SK-N-DZ (cell line): ENCODE measurements around the gene CCT3.

ENCODE experiments used
- DNase-seq: peaks from one replicate; pipeline ENCODE4 v3.0.0-alpha.2; 2015; ENCODE audit warnings: low spot score

CCT3 gene

GRCh38 chr1:156282479-156283222 is 55.4 kb downstream of the CCT3 start, which contains the start of gene SMG5:
TSS of gene SMG5 (minus strand) at chr1:156282825. CDS start at chr1:156282680, 145 bp downstream.
- DNase-seq = peak; percentile 99

DNA sequence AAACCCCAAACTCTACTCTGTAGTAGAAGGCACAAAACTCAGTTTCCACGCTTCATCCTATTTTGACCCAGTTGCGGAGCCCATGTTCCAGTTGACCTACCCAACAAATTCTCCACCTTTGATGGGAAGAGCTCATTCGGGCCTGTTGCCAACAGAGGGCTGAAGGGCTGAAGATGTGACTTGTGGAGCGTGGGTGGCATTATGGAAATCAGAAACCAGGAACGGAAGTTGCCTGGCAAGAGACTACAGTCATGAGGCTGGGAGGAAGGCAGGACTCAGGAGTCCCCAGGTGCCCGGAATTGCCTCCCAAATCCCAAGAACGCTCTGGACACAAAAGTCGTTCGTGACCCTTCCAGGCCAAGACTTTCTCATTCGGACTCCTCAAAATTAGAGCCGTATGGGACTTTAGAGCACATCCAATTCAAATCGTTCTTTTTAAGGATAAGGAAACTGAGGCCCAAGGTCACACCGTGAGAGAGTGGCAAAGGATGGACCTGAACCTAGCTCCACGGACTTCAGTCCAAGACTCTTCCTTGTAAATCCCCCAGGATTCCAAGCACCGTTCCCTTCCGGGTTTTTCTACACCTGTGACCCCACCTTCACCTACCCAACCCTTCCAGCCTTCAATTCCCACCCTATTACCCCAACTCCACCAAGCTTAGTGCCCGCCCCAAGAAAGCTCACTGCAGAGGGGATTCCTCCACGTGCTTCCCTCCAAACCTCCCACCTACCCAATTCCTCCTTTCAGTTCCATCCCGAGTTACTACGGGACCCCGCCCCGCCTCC is 56.2 kb downstream of the CCT3 start:
- DNase-seq = peak; percentile 47

DNA sequence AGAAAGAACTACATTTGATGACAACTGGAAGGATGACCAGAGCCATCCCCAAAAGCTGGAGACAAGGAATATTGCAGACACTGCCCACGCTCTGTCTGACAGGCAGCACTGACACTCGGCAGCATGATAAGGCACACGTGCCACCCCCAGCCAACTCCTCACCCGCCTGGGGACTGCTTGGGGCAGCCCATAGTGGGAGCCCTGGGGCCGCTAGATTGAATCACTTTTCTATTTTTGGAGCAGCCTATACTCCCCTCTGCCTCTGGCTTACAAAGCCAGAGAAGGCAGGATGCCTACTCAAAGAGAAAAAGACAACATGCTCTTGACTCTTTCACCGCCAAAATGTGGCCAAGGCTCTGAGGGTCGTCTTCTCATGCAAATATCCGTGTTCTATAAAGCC is 56.8 kb downstream of the CCT3 start:
- DNase-seq = no peak

DNA sequence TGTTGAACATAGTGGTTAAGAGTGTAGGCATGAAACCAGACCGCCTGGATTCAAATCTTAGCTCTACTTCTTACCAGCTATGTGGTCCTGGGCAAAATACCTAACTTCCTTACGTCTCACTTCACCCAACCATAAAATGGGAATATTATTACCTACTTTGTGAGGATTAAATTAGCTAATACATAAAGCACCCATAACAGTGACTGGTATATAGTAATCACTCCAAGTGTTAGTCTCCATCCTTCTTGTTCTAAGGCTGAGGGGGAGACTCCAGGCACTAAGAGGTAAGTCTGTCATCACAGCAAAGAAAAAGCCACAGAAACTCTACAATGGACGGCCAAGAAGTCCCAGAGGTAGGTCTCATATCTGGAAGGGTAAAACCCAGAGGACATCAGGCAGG is 58.3 kb downstream of the CCT3 start:
- no peak for DNase-seq

DNA sequence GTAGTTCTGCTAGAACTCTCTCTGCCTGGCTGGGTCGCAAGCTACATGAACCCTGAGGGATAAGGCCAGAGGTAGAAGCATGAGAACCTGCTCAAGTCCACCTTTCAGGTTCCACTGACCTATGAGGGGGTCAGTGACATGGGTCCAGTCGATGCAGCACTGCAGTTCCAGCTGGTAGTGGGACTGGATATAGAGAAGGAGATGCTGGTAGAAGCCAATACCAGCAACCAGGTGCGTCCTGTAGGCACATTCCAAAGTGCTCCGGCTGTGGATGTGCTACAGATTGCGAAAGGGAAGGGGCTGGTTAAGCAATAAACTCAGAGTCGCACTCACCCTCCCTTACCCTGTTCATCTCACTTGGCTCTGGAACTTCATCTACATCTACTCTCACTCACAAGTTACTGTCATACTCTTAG is 61.1 kb downstream of the CCT3 start:
- no peak for DNase-seq

DNA sequence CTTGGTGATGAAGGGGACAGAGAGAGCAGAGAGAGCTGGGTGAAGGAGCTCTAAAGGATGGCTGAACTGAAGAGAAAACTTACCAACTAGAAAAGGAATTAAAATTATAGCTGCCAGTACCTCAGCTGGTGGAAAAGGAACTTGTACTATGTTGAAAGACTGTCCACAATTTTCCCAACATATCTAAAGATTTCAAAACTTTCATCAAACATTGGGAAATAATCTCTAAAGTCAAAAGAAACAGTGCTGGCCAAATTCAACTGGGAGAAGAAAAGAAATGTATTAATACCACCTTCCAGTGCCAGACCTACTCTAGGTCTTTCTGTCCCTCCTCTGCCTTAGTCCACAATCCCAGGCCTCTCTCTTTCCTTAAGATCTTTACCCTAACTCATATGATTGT is 61.6 kb downstream of the CCT3 start:
- no peak for DNase-seq

GRCh38 chr1:156270314-156270713 is 67.8 kb downstream of the CCT3 start:
- DNase-seq = no peak

GRCh38 chr1:156268336-156268735 is 69.8 kb downstream of the CCT3 start:
- no peak for DNase-seq

- DNase-seq = no peak
Measured at GRCh38 chr1:156266051-156266450, 72.0 kb downstream of the CCT3 start.

GRCh38 chr1:156263288-156263655 is 74.8 kb downstream of the CCT3 start:
- DNase-seq = no peak

DNA sequence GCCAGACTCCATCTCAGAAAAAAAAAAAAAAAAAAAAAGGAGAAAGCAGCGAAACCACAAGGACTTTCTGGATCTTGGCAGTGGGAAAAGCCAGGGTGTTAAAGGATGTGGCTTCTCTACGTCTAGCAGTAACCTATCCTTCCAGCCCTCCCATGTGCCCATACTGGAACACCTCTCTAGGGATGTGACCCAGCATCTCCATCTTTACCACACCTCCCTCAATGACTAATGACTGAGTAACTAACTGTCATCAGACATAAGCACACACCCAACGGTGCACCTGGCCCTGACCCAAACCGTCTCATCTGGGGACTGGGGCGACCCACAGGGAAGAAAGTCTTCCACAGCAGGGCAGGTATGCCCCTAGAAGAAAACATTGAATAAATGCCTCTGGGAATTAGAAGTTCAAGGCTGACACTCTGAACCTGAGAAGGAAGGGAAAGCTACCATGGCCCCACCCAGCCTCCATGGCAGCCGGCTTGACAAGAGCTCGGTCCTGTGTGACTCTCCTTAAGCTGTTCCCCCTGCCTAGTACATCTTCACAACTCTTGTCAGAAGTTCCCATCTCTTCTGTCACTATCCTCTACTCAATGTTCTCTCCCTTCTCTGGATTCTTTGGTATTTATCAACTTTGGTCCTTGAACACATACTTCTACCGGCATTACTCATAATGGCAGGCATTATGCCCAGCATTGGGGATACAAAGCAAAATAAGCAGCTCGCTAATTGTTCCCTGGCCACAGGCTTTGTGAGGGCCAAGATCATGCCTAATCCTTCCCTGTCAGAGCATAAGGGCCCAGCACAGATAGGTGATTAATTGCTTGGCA is 75.4 kb downstream of the CCT3 start:
- no peak for DNase-seq

- no peak for DNase-seq
Measured at GRCh38 chr1:156260896-156261295, 77.2 kb downstream of the CCT3 start.

DNA sequence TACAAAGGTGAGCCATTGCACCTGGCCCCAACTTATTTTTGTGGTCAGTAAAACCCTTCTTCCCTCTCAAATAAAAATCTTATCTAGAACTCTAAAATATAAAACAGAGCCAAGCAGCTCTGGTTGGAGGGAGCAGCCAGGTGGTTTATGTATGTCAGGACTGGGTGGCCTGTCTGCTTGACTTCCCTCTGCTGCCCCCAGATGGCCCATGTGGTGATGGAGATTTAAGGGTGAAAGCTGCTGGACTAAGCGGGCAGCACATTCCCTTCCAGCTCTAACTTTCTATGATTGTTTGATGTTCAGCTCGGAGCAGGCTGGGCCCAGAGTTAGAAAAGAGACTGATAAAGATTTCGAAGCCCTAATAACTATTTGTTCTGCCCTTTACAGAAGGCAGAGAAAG is 78.3 kb downstream of the CCT3 start:
- no peak for DNase-seq
